ENCODE measurements around the gene WDFY3.

WDFY3 gene

GRCh38 chr4:84954982-84955567, 11.4 kb downstream of the WDFY3 start:
- DNase-seq (ENCODE audit: extremely low read depth in 1 of 2, low read depth in 1 of 2), result no peak

GRCh38 chr4:84952776-84953175, 13.7 kb downstream of the WDFY3 start:
- DNase-seq (ENCODE audit: extremely low read depth in 1 of 2, low read depth in 1 of 2), result no peak

- DNase-seq (ENCODE audit: extremely low read depth in 1 of 2, low read depth in 1 of 2), result no peak
Measured at GRCh38 chr4:84952004-84952403, 14.5 kb downstream of the WDFY3 start.

GRCh38 chr4:84948056-84948455, 18.4 kb downstream of the WDFY3 start:
- DNase-seq (ENCODE audit: extremely low read depth in 1 of 2, low read depth in 1 of 2), result no peak

- DNase-seq (ENCODE audit: extremely low read depth in 1 of 2, low read depth in 1 of 2), result no peak
Measured at GRCh38 chr4:84944947-84945346, 21.5 kb downstream of the WDFY3 start.

GRCh38 chr4:84940960-84941359, 25.5 kb downstream of the WDFY3 start:
- DNase-seq (ENCODE audit: extremely low read depth in 1 of 2, low read depth in 1 of 2), result no peak

GRCh38 chr4:84939113-84939512, 27.4 kb downstream of the WDFY3 start:
- no peak for DNase-seq (ENCODE audit: extremely low read depth in 1 of 2, low read depth in 1 of 2)

- no peak for DNase-seq (ENCODE audit: extremely low read depth in 1 of 2, low read depth in 1 of 2)
Measured at GRCh38 chr4:84938316-84938715, 28.2 kb downstream of the WDFY3 start.

- no peak for DNase-seq (ENCODE audit: extremely low read depth in 1 of 2, low read depth in 1 of 2)
Measured at GRCh38 chr4:84937381-84937977, 29.0 kb downstream of the WDFY3 start.

GRCh38 chr4:84936123-84936522, 30.4 kb downstream of the WDFY3 start:
- no peak for DNase-seq (ENCODE audit: extremely low read depth in 1 of 2, low read depth in 1 of 2)

GRCh38 chr4:84932462-84932861, 34.0 kb downstream of the WDFY3 start:
- DNase-seq (ENCODE audit: extremely low read depth in 1 of 2, low read depth in 1 of 2), result no peak

GRCh38 chr4:84931961-84932360, 34.5 kb downstream of the WDFY3 start:
- DNase-seq (ENCODE audit: extremely low read depth in 1 of 2, low read depth in 1 of 2), result no peak

- DNase-seq (ENCODE audit: extremely low read depth in 1 of 2, low read depth in 1 of 2), result no peak
Measured at GRCh38 chr4:84931274-84931673, 35.2 kb downstream of the WDFY3 start.

- DNase-seq (ENCODE audit: extremely low read depth in 1 of 2, low read depth in 1 of 2), result no peak
Measured at GRCh38 chr4:84928089-84928488, 38.4 kb downstream of the WDFY3 start.

- DNase-seq (ENCODE audit: extremely low read depth in 1 of 2, low read depth in 1 of 2), result no peak
Measured at GRCh38 chr4:84927428-84927827, 39.1 kb downstream of the WDFY3 start.

GRCh38 chr4:84925558-84925957, 40.9 kb downstream of the WDFY3 start:
- DNase-seq (ENCODE audit: extremely low read depth in 1 of 2, low read depth in 1 of 2), result no peak

- no peak for DNase-seq (ENCODE audit: extremely low read depth in 1 of 2, low read depth in 1 of 2)
Measured at GRCh38 chr4:84924434-84924833, 42.1 kb downstream of the WDFY3 start.

- DNase-seq (ENCODE audit: extremely low read depth in 1 of 2, low read depth in 1 of 2), result no peak
Measured at GRCh38 chr4:84920617-84921016, 45.9 kb downstream of the WDFY3 start.

GRCh38 chr4:84917869-84918600, 48.5 kb downstream of the WDFY3 start:
- DNase-seq (ENCODE audit: extremely low read depth in 1 of 2, low read depth in 1 of 2), result no peak

- DNase-seq (ENCODE audit: extremely low read depth in 1 of 2, low read depth in 1 of 2), result no peak
Measured at GRCh38 chr4:84917086-84917821, 49.2 kb downstream of the WDFY3 start.

GRCh38 chr4:84916227-84916626, 50.3 kb downstream of the WDFY3 start:
- DNase-seq (ENCODE audit: extremely low read depth in 1 of 2, low read depth in 1 of 2), result no peak

GRCh38 chr4:84915396-84915780, 51.1 kb downstream of the WDFY3 start:
- DNase-seq (ENCODE audit: extremely low read depth in 1 of 2, low read depth in 1 of 2), result no peak

Measured in activated CD8-positive, alpha-beta memory T cell treated with anti-CD3 and anti-CD28 coated beads for 1 hour (primary cell).